ENCODE measurements around the gene STUM. TPM values are rescaled to one million over a fixed set of nuclear protein-coding genes. Genes with fewer than 3 reads are reported as not detected.

Gene STUM
- total and polyA plus RNA-seq, 2 of the 8 experiments (the other 6 are each of a cell fraction or from before 2014, with no cell fraction given): 0.76 to 1.2 TPM

GRCh38 chr1:226655251-226656163 lies 106.9 kb downstream of the STUM start:
- no peak overlapping the region for H3K9ac ChIP-seq (replicated peaks in 1 of 4; ENCODE audit: extremely low read depth in 1 of 4, low read depth in 3 of 4, low read length in 3 of 4)
- CTCF ChIA-PET (ENCODE audit: partially characterized antibody): interaction anchor here (1.0 to 2.3 kb wide), 4 partner anchors 22 to 81 kb away, joined by 3 to 5 read pairs (median 4); no protein-coding TSS in a partner anchor

More at GRCh38 chr1:226655251-226656163, 106.9 kb downstream of the STUM start:
- Histone ChIP-seq H2BK120ac (replicated peaks; ENCODE audit: low read depth, low read length) (peak overlapping the region; percentile 8), H2BK12ac (ENCODE audit: low read depth, low read length) (peak overlapping the region; percentile 63), H3K36me3 (ENCODE audit: control insufficient read depth in 2 of 4, insufficient read depth in 4 of 4, low read length in 3 of 4) (no peaks in the 10 kb centered on the region), H3K79me2 (ENCODE audit: control insufficient read depth in 1 of 2, insufficient read depth in 2 of 2, low read length in 2 of 2) (no peaks in the 10 kb centered on the region), H3K23ac (ENCODE audit: insufficient read length) (no peak overlapping the region), H3K56ac (replicated peaks; ENCODE audit: insufficient read length, low read depth, low read length) (no peak overlapping the region), H2BK15ac (ENCODE audit: low read length) (peak overlapping the region; percentile 46; the same call in 1 of the 2 replicates), H4K8ac (ENCODE audit: extremely low read depth, insufficient read depth, low read length) (no peak overlapping the region), H2BK20ac (ENCODE audit: low read length) (peak overlapping the region; percentile 2; the same call in 1 of the 2 replicates), H2BK5ac (ENCODE audit: low read depth, low read length) (peak overlapping the region; percentile 92; the same call in 1 of the 2 replicates), H3K4ac (replicated peaks; ENCODE audit: insufficient read length, low read depth, low read length) (no peak overlapping the region), H3K79me1 (ENCODE audit: low read depth, low read length) (no peaks in the 10 kb centered on the region), H3K4me1 (replicated peaks in 1 of 4; ENCODE audit: control insufficient read depth in 3 of 4, insufficient read depth in 4 of 4, low read length in 3 of 4) (peaks cover 7 to 36% (median 23%) of the 10 kb centered on the region in 4 experiments), H3K4me3 (ENCODE audit: extremely low read depth in 1 of 4, insufficient read depth in 2 of 4, low read depth in 3 of 4, low read length in 4 of 4) (no peak overlapping the region), H3K18ac (ENCODE audit: extremely low read depth, low read length) (peak overlapping the region; percentile 83), H3K23me2 (ENCODE audit: low read depth, low read length) (no peaks in the 10 kb centered on the region), H4K20me1 (replicated peaks in 1 of 2; ENCODE audit: control insufficient read depth in 1 of 2, insufficient read depth in 2 of 2, low read length in 2 of 2) (no peaks in the 10 kb centered on the region), H3K27me3 (replicated peaks in 1 of 4; ENCODE audit: control insufficient read depth in 3 of 4, extremely low read depth in 1 of 4, insufficient read depth in 3 of 4, low read length in 3 of 4) (no peaks in the 10 kb centered on the region), H3K9me3 (ENCODE audit: insufficient read depth in 2 of 2, low read depth in 1 of 2, low read length in 1 of 2) (no peaks in the 10 kb centered on the region), H2AK5ac (ENCODE audit: low read depth, low read length) (peak overlapping the region; percentile 5; the same call in 1 of the 2 replicates), H4K5ac (ENCODE audit: insufficient read length, low read depth, low read length) (no peak overlapping the region), H3K14ac (ENCODE audit: insufficient read length) (no peak overlapping the region), H2AFZ (ENCODE audit: low read length) (no peak overlapping the region), H3K4me2 (ENCODE audit: insufficient read depth in 1 of 2, low read depth in 2 of 2, low read length in 2 of 2) (no peak overlapping the region; a peak in 1 of 4 replicates), H3K27ac (ENCODE audit: low read depth, low read length) (no peak overlapping the region), H4K91ac (replicated peaks; ENCODE audit: insufficient read length, low read length) (peak overlapping the region; percentile 76)
- FAIRE-seq (no peak), DNase-seq (ENCODE audit: low read depth in 1 of 2, low spot score in 2 of 2) (no peak)
- POLR2A ChIA-PET (ENCODE audit: partially characterized antibody): interaction anchor here (0.7 to 2.3 kb wide), 5 partner anchors 10 to 48 kb away, joined by 3 to 5 read pairs (median 3); no protein-coding TSS in a partner anchor
- TF ChIP-seq FOSL1 (IDR thresholded peaks at IDR 0.05; ENCODE audit: insufficient read depth, low read depth, low read length) (no peak), BRCA1 (IDR thresholded peaks at IDR 0.05; ENCODE audit: low read depth, low read length) (no peak), ASH2L (IDR thresholded peaks at IDR 0.05; ENCODE audit: low read length) (no peak), HDAC2 (IDR thresholded peaks at IDR 0.05; ENCODE audit: borderline replicate concordance in 1 of 2, low read depth in 2 of 2, low read length in 2 of 2) (no peak), SP2 (IDR thresholded peaks at IDR 0.05; ENCODE audit: low read length) (no peak), TCF12 (IDR thresholded peaks at IDR 0.05; ENCODE audit: low read depth, low read length) (no peak), CTBP2 (IDR thresholded peaks at IDR 0.05; ENCODE audit: borderline replicate concordance, insufficient read depth, insufficient read length, low read length) (no peak), NANOG (IDR thresholded peaks at IDR 0.05; ENCODE audit: insufficient read depth, low read depth, low read length, poor library complexity, severe bottlenecking) (no peak), ZNF274 (IDR thresholded peaks at IDR 0.05; ENCODE audit: borderline replicate concordance, extremely low read depth, low read length) (no peak)
- WGBS, 2 experiments (ENCODE audit: extremely low coverage in 1 of 2, insufficient coverage in 1 of 2, insufficient read length in 1 of 2, insufficient replicate concordance in 2 of 2, low coverage in 1 of 2, low lambda C conversion rate in 2 of 2, missing lambda C conversion rate in 1 of 2): 86% methylated on average over 12 of the region's 12 CpGs; no CpG with 5 or more reads in 1 of the 2 experiments

All from H1 (cell line).